Measurements from ENCODE around the gene TAB2. TPM values are rescaled to one million over a fixed set of nuclear protein-coding genes. Genes with fewer than 3 reads are reported as not detected.
"Not testable (repeated sequence)": the region's sequence is repeated elsewhere in the genome, so short reads cannot be mapped to it uniquely, and the experiment has no call there.

The TAB2 gene
- total RNA-seq, 1 donor from 2014 or later = 142 TPM

DNA sequence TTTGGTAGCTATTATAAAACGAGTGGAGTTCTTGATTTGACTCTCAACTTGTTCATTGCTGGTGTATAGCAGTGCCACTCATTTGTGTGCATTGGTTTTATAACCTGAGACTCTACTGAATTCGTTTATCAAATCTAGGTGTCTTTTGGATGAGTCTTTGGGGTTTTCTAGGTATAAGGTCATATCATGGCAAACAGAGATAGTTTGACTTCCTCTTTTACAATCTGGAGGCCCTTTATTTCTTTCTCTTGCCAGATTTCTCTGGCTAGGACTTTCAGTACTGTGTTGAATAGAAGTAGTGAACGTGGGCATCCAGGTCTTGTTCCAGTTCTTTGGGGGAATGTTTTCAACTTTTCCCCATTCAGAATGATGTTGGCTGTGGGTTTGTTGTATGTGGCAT is 121.3 kb downstream of the TAB2 start:
- intact Hi-C loops (cut with micrococcal nuclease) = loop anchor here (10.0 kb wide), 1 partner anchor 494 kb away; no protein-coding TSS in a partner anchor

DNA sequence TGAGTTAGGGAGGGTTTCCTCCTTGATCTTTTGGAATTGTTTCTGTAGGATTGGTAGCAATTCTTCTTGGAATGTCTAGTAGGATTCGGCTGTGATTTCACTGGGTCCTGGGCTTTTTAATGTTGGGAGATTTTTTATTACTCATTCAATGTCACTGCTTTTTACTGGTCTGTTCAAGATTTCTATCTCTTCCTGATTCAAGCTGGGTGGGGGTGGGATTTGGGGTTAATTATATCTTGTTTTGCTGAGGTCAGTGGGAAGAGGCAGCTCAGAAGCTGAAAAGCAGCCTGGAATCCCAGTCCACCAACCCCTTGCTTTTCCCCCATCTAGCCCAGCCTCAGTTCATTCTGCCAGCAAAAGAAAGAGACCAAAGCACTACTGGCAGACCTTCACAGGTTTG is 122.1 kb downstream of the TAB2 start:
- intact Hi-C loops (cut with micrococcal nuclease) = loop anchor here (10.0 kb wide), 1 partner anchor 495 kb away; no protein-coding TSS in a partner anchor

DNA sequence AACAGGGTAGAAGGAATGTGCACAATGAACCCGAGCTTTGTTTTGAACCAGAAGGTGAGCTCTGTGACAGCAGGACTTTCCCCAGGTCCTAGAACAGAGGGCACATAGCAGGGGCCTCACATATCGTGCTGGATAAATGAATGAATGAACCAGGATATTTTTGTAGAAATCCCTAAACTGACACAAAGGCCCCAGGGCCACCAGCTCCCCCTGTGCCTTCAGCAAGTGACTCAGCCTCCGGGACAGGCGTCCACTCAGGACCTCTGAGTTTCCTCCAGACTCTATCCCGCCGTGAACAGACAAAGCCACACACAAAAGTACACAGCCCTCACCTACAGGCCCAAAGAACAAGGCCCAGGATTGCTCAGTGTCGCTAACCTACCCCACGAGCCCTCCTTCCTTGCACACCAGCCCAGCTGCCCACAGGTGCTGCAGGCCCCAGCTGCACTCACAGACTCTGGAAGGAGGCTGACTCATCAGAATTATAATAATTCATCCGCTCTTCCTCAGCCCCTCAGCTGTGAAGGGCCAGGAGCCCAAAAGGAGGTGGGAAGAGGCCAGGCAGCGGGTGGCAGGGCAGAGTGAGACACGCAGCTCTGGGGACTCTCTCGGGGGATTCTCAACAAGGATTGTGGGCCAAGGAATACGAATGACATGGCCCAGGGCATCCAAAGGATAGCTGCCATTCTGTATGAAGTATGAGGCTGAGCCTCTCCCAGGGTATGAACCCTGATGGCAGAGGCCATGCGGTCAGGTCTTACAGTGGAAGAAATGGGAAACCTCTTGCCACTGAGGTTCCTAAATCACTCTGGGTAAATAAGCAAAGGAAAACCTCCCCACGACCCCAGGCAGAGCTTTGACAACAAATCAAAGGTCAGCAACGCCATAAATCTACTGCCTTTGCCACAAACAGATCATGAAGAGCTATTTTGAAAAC is 123.5 kb downstream of the TAB2 start:
- intact Hi-C loops (cut with micrococcal nuclease) = no loop called here

DNA sequence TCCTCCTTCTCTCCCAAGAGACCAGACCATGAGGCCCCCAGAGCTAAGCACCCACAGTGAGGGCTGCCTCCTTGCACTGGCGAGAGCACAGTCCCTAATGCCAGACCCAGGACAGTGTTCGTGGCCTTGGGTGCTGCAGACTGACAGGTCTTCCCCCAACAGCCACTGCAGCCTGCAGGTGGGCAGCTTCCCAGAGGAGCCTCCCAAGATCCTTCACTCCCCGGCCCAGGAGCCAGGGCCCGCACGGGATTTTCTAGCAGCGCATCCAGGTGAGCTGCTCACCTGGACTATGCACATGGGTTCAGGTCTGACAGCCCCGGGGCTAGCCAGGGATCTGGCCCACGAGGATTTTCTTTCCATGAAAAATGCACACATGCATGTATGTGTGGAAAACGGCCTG is 124.2 kb downstream of the TAB2 start:
- intact Hi-C loops (cut with micrococcal nuclease) = no loop called here

DNA sequence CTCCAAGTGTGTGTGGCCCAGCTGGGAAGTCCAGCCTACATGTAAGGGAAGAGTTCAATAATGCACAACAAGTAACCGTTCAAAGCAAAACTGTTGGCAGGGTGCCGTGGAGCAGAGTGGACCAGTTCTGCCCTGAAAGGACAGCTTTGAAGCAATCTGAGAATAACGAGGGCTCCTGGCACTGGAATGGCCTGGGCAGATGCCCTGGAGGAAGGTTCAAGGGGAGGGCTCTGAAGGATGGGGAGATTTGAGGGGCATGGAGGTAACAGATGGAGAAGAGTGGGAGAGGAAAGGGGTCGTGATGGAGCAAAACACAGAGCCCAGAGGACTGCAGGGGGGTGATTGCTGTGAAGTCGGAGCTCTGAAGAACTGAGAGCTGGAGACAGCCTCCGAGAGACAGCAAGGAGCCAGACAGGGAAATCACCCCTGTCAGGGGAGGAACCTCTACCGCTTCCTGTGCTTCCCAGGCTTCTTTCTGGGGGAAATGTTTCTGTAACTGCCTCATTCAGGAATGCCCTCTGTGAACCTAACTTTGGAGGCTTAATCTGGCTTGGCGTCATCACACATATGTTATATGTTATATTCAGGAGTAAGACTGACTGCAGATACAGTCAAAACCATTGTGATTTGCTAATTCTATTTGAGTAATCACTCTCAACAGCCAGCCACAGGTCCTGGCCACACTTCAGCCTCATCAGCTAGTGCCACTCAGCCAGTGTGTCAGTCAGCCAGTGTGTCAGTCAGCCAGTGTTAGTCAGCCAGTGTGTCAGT is 126.1 kb downstream of the TAB2 start:
- intact Hi-C loops (cut with micrococcal nuclease) = no loop called here

DNA sequence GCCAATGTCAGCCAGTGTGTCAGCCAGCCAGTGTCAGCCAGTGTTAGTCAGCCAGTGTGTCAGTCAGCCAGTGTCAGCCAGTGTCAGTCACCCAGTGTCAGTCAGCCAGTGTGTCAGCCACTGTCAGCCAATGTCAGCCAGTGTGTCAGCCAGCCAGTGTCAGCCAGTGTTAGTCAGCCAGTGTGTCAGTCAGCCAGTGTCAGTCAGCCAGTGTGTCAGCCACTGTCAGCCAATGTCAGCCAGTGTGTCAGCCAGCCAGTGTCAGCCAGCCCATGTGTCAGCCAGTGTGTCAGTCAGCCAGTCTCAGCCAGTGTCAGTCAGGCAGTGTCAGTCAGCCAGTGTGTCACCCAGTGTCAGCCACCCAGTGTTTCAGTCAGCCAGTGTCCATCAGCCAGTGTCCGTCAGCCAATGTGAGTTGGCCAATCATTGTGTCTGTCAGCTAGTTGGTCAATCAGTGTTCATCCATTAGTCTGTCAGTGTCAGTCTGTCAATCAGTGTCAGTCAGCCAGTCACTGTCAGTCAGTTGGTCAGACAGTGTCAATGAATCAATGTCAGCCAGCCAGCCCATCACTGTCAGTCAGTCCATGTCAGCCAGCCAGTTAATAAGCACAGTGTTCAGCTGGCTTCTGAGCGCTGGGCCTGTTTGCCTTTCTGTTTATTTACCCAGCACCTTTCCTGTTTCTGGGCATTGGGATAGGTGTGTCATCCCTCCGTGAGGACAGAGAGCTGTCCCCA is 127.0 kb downstream of the TAB2 start:
- intact Hi-C loops (cut with micrococcal nuclease) = not testable (repeated sequence)

DNA sequence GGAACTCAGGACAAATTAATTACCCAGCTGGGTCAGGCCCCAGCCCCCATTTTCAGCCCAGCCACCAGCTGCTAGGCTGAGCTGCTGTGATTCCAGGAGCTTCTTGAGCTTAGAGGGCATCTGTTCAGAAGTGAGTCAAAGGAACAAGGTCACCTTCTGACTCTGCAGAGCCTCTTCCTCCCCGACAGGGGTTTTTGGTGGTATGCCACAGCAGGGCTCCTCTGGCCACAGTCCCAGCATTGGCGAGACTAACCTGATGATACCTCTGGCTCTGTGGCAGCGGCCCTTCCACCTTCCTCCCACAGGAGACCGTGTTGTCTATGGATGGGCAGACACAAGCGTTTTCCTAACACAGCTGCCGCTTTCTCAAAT is 127.6 kb downstream of the TAB2 start:
- intact Hi-C loops (cut with micrococcal nuclease) = no loop called here

DNA sequence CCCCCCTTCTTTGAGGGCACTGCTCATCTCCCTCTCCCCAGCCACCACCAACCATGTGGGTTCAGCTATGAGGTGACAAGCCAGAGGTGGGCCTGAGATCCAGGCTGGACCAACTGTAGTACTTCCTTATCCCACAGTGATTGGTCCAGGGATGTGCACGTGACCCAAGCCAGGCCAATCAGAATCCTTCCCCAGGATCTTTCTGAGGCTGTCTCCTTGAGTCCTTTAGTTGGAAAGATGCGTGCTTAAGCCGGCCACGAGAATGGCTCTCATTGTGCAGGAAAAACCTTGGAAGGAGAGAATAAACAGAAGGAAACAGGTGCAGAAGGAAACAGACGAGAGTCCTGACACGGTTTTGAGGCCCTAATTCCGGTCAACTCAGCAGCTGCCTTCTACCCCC is 128.1 kb downstream of the TAB2 start:
- intact Hi-C loops (cut with micrococcal nuclease) = no loop called here

DNA sequence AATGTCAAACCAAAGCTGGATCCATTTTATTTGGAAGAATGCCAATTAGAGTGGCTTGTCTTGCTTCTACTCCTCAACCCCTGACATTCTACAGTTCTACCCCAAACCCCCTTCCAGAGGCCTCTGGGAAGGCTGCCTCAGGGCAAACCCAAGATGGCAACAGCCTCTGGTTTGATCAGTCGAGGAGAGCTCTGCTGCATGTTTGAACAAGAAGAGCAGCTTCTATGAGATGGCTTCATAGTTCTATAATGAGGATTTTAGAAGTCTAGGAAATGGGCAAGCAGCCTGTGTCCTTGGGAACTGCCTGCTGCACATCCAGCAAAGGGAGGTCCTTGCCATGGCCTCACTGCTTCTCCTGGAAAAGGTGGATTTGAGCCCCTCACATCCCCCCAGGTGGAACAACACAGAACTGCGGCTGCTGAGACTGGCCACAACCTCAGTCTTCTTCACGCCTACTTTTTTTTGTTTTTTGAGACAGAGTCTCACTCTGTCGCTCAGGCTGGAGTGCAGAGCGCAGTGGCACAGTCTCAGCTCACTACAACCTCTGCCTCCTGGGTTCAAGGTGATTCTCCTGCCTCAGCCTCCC is 129.4 kb downstream of the TAB2 start:
- intact Hi-C loops (cut with micrococcal nuclease) = no loop called here

DNA sequence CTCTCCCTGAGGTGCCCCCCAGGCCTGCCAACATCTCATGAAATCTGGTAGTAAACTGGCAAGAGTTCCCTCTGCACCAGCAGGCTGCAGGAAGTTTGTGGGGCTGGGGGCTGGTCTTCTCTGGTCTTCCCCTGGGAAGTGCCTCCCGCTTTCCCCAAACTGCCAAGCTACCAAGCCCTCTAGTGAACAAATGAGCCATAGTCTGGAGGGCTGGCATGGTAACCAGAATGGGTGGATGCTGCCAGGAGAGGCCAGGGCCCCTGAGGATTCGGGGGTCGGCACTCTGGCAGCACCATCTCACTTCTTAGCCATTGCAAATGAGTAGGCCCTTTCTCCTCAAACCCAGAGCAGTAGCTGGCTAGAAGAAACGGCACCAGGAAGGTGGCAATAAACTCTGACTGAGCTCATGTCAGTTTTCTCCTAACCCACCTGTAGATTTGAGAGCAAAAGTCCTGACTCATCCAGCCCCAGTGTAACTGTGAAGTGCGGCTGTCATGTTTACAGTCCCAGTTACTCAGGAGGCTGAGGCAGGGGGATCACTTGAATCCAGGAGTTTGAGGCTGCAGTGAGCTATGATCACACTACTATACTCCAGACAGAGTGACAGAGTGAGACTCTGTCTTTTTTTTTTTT is 131.4 kb downstream of the TAB2 start:
- intact Hi-C loops (cut with micrococcal nuclease) = no loop called here

DNA sequence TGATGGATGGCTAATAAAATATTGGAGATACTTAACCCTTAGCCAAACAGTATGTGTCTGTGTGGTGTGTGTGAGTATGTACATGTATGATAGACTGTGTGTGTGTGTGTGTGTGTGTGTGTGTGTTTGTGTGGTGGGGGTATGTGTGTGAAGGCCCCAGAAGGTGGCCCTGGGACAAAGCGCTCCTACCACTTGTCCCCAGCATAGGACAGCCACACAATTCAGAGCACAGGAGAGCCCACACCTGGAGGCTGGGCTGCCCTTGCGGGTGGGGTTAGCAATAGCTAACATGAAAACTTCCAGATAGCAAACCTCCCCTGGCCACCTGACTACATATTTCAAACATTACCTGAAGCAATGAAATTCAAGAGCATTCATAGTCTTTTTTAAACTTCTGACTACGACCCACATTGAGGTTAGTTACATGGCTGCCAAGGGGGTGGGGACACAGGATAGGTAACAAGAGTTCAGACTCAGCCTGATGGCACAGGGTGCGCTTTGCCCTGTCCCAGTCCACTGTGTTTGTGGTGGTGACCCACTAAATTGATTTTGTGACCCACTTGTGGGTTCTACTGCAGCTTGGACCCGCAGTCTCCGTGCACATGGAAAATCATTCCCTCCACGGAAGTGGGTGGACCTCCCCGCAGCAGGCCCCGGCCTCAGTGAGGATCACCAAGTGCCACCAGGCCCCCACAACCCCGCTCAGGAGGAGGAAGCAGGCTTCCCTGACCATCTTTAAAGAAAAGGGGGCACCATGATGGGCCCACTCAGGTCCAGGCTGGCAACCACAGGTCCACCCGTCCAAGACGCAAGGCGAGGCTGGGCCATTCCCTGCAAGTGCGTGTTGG is 132.5 kb downstream of the TAB2 start:
- intact Hi-C loops (cut with micrococcal nuclease) = no loop called here

DNA sequence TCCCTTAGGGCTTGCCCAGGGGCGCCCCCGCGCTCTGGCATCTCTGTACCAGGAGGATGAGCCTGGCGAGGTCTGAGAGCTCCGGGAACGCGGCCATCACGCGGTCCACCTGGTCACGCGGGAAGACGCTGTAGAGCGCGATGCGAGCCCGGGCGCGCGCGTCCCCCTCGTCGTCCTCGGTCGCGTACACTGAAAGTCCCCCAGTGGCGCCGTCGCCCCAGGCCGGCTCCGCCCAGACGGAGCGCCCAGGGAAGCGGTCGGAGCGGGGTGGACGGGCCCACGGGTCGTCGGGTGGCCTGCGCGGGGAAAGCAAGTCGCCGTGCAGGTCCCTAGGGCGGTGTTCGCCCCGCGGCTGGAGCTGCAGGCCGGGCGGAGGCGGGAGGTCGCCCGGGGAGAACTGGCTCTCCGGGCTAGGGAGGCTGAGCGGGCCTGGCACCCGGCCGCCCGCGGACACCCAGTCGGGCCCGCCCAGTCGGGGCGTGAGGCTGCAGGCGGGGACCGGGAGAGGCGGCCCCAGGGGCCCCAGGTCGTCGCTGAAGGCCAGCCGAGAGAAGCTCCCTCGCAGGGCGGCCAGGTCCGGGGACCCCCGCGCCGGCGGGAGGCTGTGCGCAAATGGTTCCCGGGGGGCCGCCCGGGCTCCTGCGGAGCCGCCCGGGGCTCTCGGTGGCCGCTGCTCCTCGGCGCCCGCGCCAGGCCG is 133.3 kb downstream of the TAB2 start:
- intact Hi-C loops (cut with micrococcal nuclease) = no loop called here

DNA sequence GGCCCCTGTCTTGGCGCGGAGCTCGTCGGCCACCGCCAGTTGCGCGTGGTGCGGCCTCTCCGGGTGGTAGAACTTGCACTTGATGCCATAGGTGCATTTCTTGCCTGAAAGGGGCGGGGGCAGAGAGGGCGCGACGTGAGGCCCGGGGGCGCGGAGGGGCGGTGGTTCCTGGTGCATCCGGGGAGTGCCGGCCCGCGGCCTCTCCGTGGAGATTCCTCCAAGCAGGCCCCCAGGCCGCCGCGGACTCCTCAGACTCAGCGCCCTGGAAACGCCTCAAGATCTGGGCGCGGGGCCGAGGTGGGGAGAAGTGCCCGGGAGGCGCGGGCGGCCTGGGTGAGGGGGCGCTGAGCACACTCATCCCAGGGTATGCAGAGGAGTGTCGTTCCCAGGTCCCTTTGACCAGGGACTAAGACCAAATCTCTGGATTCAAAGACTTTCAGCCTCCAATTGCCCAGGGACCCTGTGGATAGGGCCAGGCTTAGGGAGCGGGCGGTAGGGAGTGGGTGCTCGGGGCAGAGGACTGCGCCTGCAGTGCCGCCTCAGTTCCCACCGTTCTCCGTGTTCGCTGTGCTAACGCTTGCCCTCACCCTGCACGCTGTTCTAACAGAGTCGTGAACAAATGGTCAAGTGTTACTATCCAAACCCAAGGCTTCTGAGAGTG is 134.0 kb downstream of the TAB2 start:
- intact Hi-C loops (cut with micrococcal nuclease) = no loop called here

DNA sequence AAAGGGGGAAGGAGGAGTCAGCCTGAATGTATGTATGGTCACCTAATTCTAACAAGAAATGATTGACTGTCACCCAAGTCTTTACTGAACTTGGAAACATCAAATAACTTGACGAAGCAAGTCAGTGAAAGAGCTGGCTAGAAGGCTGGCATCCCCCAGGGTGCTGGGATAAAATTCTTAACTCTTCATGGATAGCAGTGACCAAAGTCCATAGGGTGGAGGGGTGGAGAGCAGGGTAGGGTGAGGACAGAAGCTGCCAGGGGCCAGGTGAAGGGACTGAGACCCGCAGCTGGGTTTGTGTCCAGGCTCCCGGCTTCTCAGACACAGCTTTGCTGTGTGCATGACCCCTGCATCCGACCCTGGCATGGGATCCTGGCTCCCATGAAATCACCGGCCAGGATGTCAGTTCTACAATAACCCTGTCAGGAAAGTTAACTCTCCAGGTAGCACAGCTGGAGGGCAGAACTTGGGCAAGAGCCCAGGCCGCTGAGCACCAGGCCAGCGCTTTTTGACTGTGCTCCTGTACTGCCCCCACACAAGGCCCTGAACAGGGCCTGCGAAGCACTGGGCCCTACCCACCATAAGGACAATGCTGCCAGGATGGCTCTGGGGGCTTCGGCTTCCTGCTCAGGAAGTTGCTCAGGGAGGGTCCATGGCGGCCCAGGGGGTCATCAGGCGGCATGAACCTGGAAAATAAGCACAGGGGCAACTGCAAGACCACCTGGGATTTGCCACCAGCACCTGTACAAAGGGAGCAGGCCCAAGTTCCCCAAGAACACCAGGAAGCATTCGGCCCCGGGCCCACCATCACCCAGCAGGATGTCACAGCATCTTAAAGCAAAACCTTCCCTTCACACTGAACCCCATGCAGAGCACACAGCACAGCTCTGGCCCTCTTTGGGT is 134.8 kb downstream of the TAB2 start:
- intact Hi-C loops (cut with micrococcal nuclease) = no loop called here

DNA sequence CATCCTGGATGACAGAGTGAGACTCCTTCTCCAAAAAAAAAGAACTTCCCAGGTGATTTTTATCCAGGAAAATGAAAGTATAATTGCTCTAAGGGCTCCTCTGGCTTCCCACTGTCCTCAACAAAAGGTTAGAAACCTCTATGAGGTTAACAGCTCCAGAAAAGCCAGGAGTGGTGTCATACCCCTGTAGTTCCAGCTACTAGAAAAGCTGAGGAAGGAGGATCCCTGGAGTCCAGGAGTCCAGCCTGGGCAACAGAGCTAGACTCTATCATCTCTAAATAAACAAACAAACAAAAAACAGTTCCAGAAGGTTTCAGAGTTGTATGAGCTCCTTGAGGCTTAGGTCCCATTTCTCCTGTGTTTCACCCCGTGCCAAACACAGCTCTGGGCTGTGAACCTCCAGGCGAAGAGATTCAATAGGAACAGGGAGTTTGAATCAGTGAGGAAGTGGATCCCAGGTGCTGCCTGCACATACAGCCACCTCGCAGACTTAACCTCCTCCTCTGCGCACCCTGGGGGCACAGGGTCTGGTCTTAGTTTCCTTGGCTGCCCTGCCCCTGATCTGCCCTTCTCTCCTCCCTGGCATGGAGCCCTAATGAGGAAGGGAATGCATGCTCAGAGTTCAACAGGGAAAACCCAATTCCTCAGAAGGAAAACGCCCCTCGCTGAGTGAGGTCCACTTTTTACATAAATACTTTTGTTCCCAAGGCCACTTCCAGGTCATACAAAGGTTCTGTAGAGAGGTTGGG is 136.3 kb downstream of the TAB2 start:
- intact Hi-C loops (cut with micrococcal nuclease) = no loop called here

DNA sequence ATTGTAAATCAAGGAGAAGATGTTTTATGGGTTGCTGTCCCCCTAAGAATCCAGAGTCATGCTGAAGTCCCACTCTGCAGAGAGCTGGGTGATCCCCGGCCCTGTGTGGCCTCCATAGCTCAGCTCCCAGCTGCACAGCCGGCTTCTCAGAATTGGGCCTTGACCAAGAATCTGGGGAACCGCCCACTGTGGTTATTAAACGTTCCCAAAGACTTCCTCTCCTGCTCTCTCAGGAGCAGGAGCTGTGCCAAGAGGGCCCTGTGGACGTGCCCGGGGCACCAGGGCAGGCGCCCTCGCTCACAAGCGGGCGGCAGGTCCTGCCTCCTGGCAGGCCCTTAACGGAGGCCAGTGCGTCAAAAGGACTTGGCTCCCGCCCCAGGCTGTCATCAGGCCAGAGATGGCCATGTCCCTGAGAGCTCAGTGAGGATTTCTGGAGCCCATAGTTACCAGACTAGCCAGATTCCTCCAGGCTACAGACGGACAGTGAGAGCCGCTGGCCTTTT is 136.9 kb downstream of the TAB2 start:
- intact Hi-C loops (cut with micrococcal nuclease) = no loop called here
